Stimulated activated CD8-positive, alpha-beta memory T cell treated with anti-CD3 and anti-CD28 coated beads, Interleukin-2, amount 100 ng/mL, for 48 hours (primary cell): Measurements from ENCODE around the gene PNMA8B.
"Not testable (repeated sequence)": the region's sequence is repeated elsewhere in the genome, so short reads cannot be mapped to it uniquely, and the experiment has no call there.

Source experiments
- DNase-seq, 2 donors: peaks; one replicate each; pipeline ENCODE4 v3.0.0-alpha.2; 2020; ENCODE audit warnings: low read depth in 2 of 2

PNMA8B gene

GRCh38 chr19:46513461-46514236 is 18.0 kb upstream of the PNMA8B start:
- peak; percentile 79 to 82 for DNase-seq

DNA sequence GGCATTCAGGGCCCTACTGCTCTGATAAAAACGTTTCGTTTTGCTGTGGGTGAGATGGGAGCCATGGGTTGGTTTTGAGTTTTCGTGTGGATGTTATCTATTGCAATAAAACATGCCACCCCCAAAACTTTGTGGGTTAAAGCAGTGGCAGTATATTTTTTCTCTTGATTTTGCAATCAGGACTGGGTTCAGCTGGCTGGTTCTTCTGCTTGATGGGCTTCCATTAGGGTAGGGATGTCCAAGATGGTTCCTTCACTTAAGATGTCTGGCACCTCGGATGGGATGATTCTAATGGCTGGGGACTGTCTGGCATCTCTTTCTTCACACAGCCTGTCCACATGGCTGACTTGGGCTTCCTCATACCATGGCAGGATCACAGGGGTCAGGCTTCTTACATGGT is 15.6 kb upstream of the PNMA8B start:
- DNase-seq: no peak

DNA sequence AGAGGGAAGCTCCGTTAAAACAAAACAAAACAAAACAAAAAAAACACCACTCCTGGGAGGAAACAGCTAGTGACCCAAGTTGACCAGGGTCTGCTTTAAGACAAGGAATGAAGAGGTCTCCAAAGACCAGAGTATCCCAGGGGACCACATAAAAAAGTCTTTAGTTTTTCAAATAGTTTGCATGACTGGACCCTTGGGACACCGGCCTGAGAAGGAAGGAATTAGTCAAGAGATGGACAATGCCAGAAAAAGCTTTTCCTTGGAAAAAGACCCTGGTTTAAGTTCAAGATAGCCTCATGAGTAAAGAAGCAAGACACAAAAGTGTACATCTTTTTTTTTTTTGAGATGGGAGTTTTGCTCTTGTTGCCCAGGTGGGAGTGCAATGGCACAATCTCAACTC is 12.5 kb upstream of the PNMA8B start:
- no peak for DNase-seq

DNA sequence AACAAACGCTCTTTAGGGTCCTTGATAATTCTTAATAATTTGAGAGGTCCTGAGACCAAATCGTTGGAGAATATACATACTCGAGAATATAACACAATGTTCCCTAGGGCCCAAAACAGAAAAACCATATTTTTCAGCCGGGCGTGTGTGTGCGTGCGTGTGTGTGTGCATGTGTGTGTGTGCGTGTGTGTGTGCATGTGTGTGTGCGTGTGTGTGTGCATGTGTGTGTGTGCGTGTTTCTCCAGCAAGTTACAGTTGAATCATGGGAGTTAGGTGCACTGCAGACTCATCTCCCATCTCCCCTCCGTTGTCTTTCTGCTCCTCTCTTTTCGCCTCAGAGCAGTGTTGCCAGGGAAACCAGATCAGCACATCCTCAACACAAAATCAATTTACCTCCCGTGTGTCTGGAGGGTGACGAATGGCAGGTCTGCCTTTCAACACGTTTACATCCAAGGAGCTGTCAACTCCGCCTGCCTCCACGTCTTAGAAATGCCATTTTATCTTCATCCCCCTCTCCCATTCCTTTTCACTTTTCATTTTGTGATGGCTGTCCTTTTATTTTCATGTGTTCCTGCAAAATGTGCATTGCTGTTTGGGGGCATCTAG is 8.3 kb upstream of the PNMA8B start:
- no peak for DNase-seq

DNA sequence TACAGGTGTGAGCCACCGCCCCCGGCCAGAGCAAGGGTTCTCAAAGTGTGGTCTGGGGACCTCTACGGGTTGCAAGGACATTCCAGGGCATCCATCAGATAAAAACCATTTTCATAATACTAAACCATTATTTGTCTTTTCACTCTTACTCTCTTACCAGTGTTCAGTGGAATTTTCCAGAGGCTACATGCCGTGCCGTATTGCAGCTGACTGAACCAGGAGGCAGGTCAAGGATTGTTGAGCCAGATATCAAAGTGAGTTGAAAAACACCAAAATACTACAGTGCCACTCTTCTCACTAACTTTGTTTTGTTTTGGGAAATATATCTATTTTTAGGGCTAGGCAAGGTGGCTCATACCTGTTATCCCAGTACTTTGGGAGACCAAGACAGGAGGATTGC is 7.2 kb upstream of the PNMA8B start:
- DNase-seq: no peak

DNA sequence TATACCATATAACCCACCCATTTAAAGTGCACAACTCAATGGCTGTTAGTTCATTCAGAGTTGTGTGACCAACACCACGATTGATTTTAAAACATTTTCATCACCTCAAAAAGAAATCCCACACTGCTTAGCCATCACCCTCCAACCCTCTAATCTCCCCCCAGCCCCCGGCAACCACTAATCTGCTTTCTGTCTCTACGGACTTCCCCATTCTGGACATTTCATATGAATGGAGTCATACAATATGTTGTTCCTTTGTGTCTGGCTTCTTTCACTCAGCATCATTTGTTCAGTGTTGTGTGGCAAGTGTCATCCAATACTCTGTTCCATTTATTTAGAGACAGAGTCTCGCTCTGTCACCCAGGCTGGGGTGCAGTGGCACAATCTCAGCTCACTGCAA is 4.0 kb upstream of the PNMA8B start:
- DNase-seq: no peak

GRCh38 chr19:46497773-46498172 is 2.1 kb upstream of the PNMA8B start:
- no peak for DNase-seq

DNA sequence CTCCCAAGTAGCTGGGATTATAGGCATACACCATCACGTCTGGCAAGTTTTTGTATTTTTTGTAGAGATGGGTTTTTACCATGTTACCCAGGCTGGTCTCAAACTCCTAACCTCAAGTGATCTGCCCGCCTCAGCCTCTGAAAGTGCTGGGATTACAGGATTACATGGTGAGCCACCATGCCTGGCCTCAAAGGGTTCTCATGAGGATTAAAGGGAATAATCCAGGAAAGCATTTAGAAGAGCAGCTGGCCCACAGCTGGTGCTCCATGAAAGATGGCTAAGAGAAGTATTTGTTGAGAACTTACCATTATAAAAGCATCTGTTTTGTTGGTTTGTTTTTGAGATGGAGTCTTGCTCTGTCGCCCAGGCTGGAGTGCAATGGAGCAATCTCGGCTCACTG is 1.2 kb upstream of the PNMA8B start:
- not testable (repeated sequence) for DNase-seq

DNA sequence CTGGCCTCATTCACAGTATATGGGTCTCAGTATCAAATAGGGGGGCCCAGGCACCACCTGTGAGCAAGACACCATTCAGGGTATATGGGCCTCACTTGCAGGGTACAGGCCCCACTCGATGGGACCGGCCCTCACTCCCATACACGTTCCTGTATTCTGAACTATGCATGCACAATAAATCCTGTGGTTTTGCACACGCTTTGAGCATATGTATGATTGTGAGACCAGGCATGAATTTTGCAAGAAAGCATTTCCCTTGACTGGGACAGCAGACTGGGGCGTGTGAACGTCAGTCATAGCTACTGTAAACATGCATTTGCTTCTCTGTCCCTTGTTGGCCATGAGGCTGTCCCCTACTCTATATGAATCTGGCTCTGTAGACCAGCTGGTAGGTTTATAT is 637 bp upstream of the PNMA8B start:
- DNase-seq: no peak

GRCh38 chr19:46494941-46495785 is 504 bp downstream of the PNMA8B start:
- DNase-seq: no peak

DNA sequence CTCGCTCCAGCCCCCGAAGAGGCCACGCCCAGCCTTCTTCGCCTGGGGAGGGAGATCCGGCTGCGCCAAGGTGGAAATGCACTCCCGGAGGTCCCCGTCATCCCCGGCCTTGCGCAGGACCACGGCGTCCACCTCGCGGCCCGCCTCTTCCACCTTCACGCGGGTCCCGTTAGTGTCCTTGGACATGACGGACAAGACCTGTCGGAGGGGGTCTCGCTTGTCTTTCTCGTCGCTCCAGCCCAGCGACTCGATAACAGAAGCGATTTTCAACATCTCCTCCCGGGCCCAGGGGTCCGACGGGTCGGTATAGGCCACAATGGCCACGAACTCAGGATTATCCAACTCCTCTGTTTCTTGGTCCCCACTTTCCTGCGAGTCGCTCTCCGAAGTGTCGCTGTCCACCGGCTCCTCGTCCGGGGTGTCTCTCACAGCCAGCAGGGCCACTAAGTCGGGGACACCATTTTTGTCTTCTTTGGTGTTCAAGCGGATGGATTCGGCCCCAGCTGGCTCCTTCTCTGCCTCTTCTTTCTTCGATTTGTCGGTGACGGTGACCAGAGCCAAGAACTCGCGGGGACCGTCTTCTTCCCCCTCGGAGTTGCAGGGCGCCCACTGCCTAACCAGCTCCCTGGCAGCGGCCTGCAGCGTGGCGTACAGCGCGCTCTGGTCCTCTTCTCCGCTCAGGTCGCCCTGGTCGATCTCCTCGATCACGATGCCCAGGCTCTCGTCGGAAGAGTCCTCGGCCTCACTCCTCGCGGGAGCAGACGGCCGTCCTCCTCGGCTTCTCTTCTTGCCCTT is 1.3 kb downstream of the PNMA8B start:
- DNase-seq: no peak

DNA sequence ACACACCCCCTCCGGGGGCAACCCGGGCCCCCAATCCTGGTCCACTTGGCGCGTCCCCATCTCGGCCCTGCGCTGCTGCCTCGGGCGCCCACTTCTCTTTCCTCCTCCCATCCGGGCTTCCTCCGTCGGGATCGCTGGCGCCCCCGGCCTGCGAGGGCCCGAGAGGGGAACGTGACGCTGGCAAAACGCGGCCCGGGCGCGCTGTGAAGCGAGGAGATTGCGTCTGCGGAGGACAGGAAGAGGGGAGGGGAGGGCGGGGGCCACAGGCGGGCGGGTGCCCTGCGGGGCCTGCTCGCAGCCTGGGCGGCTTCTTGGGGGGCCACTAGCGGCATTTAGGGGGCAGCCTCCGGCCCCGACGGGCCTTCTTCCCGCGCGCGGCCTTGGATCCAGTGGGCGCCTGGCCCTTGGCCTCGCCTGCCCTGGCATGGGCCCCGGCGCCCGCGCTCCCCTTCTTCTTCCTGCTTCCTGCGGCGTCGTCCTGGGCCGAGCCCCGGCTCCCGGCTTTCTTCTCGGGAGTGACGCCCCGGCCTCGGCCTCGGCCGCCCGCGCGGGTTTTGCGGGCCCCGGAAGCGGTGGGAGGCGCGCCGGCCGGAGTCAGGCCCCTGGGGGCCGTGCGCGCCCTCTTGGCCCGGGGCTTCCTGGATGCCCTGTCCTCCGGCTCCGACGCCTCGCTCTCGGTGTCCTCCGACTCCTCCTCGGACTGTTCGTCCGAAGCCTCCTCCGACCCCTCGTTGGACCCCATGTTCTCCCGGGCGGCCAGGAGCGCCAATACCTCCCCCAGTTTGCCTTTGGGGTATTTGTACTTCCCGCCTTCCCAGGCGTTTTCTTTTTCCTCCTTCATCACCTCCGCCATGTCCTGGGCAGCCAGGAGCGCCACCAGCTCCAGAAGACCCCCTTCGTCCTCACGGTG is 2.2 kb downstream of the PNMA8B start:
- no peak for DNase-seq

DNA sequence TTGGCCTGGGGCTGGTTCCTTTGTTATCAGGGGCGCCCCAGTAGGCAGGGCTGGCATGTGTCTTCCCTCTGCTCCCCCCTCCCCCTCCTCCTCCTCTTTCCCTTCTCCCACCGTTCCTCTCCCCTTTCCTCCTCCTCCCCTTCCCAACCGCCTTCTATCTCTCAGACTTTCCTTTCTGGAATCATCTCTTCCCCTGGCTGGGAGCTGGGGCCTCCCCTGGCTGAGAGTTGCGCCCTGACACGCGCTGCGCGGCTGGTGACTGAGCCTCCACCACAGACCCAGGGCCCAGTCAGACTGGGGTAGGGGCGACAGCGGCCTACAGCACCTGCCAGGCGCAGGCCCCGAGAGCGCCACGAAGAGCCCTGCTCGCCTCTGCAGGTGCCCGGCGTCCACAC is 2.8 kb downstream of the PNMA8B start:
- DNase-seq: no peak

DNA sequence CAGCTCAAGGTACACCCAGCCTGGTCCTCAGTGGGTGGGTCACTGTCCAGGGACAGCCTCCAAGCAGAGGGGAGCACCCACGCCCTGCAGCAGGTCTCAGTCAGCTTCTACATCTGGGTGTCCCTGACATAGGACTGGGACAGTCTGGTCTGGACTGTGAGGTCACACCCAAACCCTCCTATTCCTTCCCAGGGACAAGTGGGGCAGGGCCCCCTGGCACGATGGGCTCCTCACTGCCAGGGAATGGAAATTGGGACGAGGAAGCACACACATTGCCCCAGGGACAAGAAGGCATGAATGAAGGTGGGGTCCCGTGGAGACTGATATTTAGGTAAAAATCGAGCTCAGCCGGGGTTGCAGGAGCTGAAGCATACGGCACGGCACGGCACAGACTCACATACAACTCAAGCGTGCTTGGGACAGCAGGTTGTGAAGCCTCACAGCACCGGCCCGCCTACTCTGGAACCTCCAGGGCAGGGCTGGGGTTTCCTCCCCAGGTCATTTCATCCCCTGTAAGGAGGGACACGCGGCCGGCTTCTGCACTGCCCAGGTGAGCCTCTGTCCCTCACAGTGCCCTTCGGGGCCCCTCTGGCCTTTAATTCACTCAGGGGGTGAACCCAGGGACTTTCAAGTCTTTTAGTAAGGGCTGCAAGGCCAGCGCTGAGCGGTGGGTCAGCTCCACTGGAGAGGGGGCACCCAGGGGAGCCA is 3.5 kb downstream of the PNMA8B start:
- DNase-seq: no peak

DNA sequence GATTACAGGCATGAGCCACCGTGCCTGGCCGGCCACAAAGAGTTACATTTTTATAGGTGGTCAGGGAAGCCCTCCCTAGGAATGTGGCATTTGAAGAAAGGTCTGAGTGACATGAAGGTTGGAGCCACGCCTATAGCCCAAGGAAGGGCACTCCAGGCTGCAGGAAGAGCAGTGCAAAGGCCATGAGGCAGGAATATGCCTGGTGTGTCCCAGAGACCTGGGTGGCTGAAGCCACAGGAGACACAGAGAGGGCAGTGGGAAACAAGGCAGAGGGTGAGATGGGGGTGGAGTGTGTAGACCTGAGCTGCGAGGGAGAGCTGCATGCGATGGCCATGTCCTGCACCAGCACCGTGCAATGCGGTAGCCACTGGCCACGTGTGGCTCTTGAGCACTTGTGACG is 4.9 kb downstream of the PNMA8B start:
- no peak for DNase-seq

GRCh38 chr19:46489445-46490272 is 6.0 kb downstream of the PNMA8B start:
- DNase-seq: no peak

DNA sequence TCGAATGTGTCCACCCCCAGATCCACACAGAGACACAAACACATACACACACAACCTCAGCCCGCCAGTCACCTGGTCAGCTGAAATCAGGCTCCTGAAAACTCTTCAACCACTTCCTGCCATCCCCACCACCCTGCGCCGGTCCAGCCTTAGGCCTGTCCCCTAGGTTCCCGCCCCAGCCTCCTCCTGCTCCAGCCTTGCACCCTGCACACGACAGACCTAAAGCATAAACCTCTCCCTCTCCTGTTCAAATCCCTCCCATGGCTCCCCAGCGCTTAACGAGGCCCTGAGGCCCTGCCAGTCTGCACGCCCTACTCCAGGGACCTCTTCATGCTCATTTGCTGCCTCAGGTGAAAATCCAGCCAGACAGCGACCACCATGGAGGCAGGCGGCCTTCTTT is 7.1 kb downstream of the PNMA8B start:
- DNase-seq: no peak

- DNase-seq: peak; percentile 66 to 77
Observed at GRCh38 chr19:46487802-46488445, 7.7 kb downstream of the PNMA8B start.
